ENCODE results near the gene FGD5. TPM values are rescaled to one million over a fixed set of nuclear protein-coding genes. Genes with fewer than 3 reads are reported as not detected.

FGD5 gene
- polyA plus RNA-seq, 1 of the 3 experiments (the other 2 are of a cell fraction) = not detected

GRCh38 chr3:14795996-14796395 is 22.8 kb upstream of the FGD5 start:
- Histone ChIP-seq H3K4me2 (no peak overlapping the region), H3K4me1 (ENCODE audit: control insufficient read depth in 1 of 2, insufficient read depth in 2 of 2, low read depth in 1 of 2, low read length in 1 of 2) (peaks cover 0 to 4% of the 10 kb centered on the region in 2 experiments; a peak in 1 of 4 replicates), H3K4me3 (ENCODE audit: low read depth in 2 of 2, low read length in 1 of 2) (no peak overlapping the region), H3K9me2 (no peaks in the 10 kb centered on the region), H3K9me3 (no peaks in the 10 kb centered on the region), H3K27me3 (ENCODE audit: insufficient read depth) (no peaks in the 10 kb centered on the region), H3K36me3 (replicated peaks in 1 of 2; ENCODE audit: control insufficient read depth in 1 of 2, insufficient read depth in 2 of 2, low read length in 1 of 2) (no peaks in the 10 kb centered on the region), H2AFZ (ENCODE audit: low read depth) (no peak overlapping the region), H3K9ac (no peak overlapping the region), H3K27ac (ENCODE audit: low read depth in 2 of 2, low read length in 1 of 2) (no peak overlapping the region), H3K79me2 (ENCODE audit: insufficient read depth) (no peaks in the 10 kb centered on the region), H3F3A (replicated peaks; ENCODE audit: insufficient read depth) (no peaks in the 10 kb centered on the region), H4K20me1 (ENCODE audit: insufficient read depth) (no peaks in the 10 kb centered on the region)
- ChIA-PET CTCF (interaction anchor here (0.6 to 9.1 kb wide), 4 partner anchors 118 to 127 kb away, joined by 3 to 134 read pairs (median 55); no protein-coding TSS in a partner anchor), POLR2A (no interaction called here)
- DNase-seq = no peak
- no peak for TF ChIP-seq TAF1 (IDR thresholded peaks at IDR 0.05; ENCODE audit: borderline replicate concordance, low read depth, low read length)
- no peak for TF ChIP-seq SIN3A (IDR thresholded peaks at IDR 0.05; ENCODE audit: borderline replicate concordance, low read depth, low read length)
- TF ChIP-seq RFX5 (IDR thresholded peaks at IDR 0.05; ENCODE audit: low read length) = no peak
- TF ChIP-seq PBX3 (IDR thresholded peaks at IDR 0.05) = no peak
- no peak for TF ChIP-seq GATA2 (CRISPR knock-in tag; IDR thresholded peaks at IDR 0.05)
- no peak for TF ChIP-seq SMC3 (IDR thresholded peaks at IDR 0.05; ENCODE audit: low read depth, low read length)
- TF ChIP-seq TEAD4 (IDR thresholded peaks at IDR 0.05; ENCODE audit: borderline replicate concordance, insufficient read depth) = no peak
- TF ChIP-seq MAX (IDR thresholded peaks at IDR 0.05; ENCODE audit: low read depth) = no peak
- TF ChIP-seq POLR2AphosphoS5 (IDR thresholded peaks at IDR 0.05; ENCODE audit: low read depth, low read length) = no peak
- TF ChIP-seq GABPA (IDR thresholded peaks at IDR 0.05; ENCODE audit: low read depth) = no peak
- no peak for TF ChIP-seq TCF12 (IDR thresholded peaks at IDR 0.05)
- no peak for TF ChIP-seq EP300 (IDR thresholded peaks at IDR 0.05; ENCODE audit: borderline replicate concordance in 1 of 2, low read depth in 1 of 2, low read length in 1 of 2)
- TF ChIP-seq MEF2A (IDR thresholded peaks at IDR 0.05; ENCODE audit: borderline replicate concordance, low read depth) = no peak
- 65% methylated on average over 2 of the region's 2 CpGs for WGBS (ENCODE audit: low lambda C conversion rate)

- Histone ChIP-seq H2AFZ (ENCODE audit: low read depth) (no peak overlapping the region), H3K4me2 (no peak overlapping the region), H3K9me2 (no peaks in the 10 kb centered on the region), H3K9ac (no peak overlapping the region), H3K4me1 (ENCODE audit: control insufficient read depth in 1 of 2, insufficient read depth in 2 of 2, low read depth in 1 of 2, low read length in 1 of 2) (peaks cover 0 to under 1% of the 10 kb centered on the region in 2 experiments; a peak in 1 of 4 replicates), H3K36me3 (replicated peaks in 1 of 2; ENCODE audit: control insufficient read depth in 1 of 2, insufficient read depth in 2 of 2, low read length in 1 of 2) (no peaks in the 10 kb centered on the region), H3K27ac (ENCODE audit: low read depth in 2 of 2, low read length in 1 of 2) (no peak overlapping the region), H4K20me1 (ENCODE audit: insufficient read depth) (no peaks in the 10 kb centered on the region), H3K4me3 (ENCODE audit: low read depth in 2 of 2, low read length in 1 of 2) (no peak overlapping the region), H3K27me3 (ENCODE audit: insufficient read depth) (no peaks in the 10 kb centered on the region), H3K9me3 (no peaks in the 10 kb centered on the region), H3K79me2 (ENCODE audit: insufficient read depth) (no peaks in the 10 kb centered on the region), H3F3A (replicated peaks; ENCODE audit: insufficient read depth) (no peaks in the 10 kb centered on the region)
- no peak for DNase-seq
- POLR2A ChIA-PET = no interaction called here
- CTCF ChIA-PET = interaction anchor here (1.0 to 6.6 kb wide), 3 partner anchors 11 to 117 kb away, joined by 3 to 105 read pairs (median 3); no protein-coding TSS in a partner anchor
- WGBS (ENCODE audit: low lambda C conversion rate) = 63% methylated on average over 13 of the region's 14 CpGs
- TF ChIP-seq GABPA (IDR thresholded peaks at IDR 0.05; ENCODE audit: low read depth) = no peak
- TF ChIP-seq NRF1 (IDR thresholded peaks at IDR 0.05; ENCODE audit: low read depth, low read length) = no peak
- no peak for TF ChIP-seq ZBTB33 (IDR thresholded peaks at IDR 0.05; ENCODE audit: borderline replicate concordance, low read depth)
- TF ChIP-seq SMC3 (IDR thresholded peaks at IDR 0.05; ENCODE audit: low read depth, low read length) = no peak
- TF ChIP-seq RCOR1 (IDR thresholded peaks at IDR 0.05; ENCODE audit: low read length) = no peak
- no peak for TF ChIP-seq IRF3 (IDR thresholded peaks at IDR 0.05; ENCODE audit: low read depth, low read length)
- TF ChIP-seq CHD2 (IDR thresholded peaks at IDR 0.05; ENCODE audit: low read length, partially characterized antibody) = no peak
- no peak for TF ChIP-seq TEAD4 (IDR thresholded peaks at IDR 0.05; ENCODE audit: borderline replicate concordance, insufficient read depth)
- TF ChIP-seq EZH2phosphoT487 (IDR thresholded peaks at IDR 0.05; ENCODE audit: borderline replicate concordance, low read depth) = no peak
- no peak for TF ChIP-seq USF1 (IDR thresholded peaks at IDR 0.05; ENCODE audit: borderline replicate concordance, low read depth)
- TF ChIP-seq MAX (IDR thresholded peaks at IDR 0.05; ENCODE audit: low read depth) = no peak
These were observed 22.2 kb upstream of the FGD5 start for GRCh38 chr3:14796403-14797077.

Data from SK-N-SH (cell line).